HCT116 (cell line): ENCODE results near the gene C4orf17. TPM values are rescaled to one million over a fixed set of nuclear protein-coding genes. Genes with fewer than 3 reads are reported as not detected.

Source experiments
- ATAC-seq: fragments of 200-7000 bp; cut with Tn5 transposase; 2 replicates; pipeline ENCODE4 v1.9.1; 2020; ENCODE audit warnings: mild to moderate bottlenecking, moderate library complexity
- BruUV-seq: library from RNA; stranded (reverse); fragments of 400-500 nt; replicated peaks from 2 replicates; lab custom pipeline; 2021; lab: Mats Ljungman, UMichigan
- CTCF ChIA-PET: fragments of 300-600 bp; sonication (Branson Sonifier 250); formaldehyde crosslinking; loops from one replicate; lab custom pipeline; 2021; ENCODE audit warnings: antibody characterized with exemption; lab: Charles Lee
- POLR2A ChIA-PET: fragments of 300-600, 350-600 bp; sonication (Branson Sonifier 250); formaldehyde crosslinking; loops from one replicate; lab custom pipeline; 2021; ENCODE audit warnings: antibody characterized with exemption; lab: Charles Lee
- RAD21 ChIA-PET, 2 experiments: fragments of 300-600 bp; sonication (Branson Sonifier 250); formaldehyde crosslinking; loops; one replicate each; lab custom pipeline; 2023; ENCODE audit warnings: low total read pairs in 2 of 2; ENCODE audit not compliant: uncharacterized antibody in 2 of 2, unreplicated experiment in 2 of 2, low non-redundant PET in 1 of 2; lab: Charles Lee
- DNase-seq: peaks from one replicate; pipeline ENCODE4 v3.0.0-alpha.2; 2010; ENCODE audit warnings: low read depth, low spot score
- H2AFZ ChIP-seq: fragments of 200-600 bp; shearing (Covaris generic), sonication (generic); 2 replicates; pipeline ENCODE4 v1.6.1; 2017; ENCODE audit warnings: low read depth, mixed run types, mixed read lengths, antibody characterized with exemption, low read length; ENCODE audit not compliant: poor library complexity, severe bottlenecking
- H3K27ac ChIP-seq: 2 replicates; pipeline ENCODE4 v1.5.1; 2012; ENCODE audit warnings: low read depth, low read length
- H3K27me3 ChIP-seq: fragments of 200-600 bp; sonication (generic); 2 replicates; pipeline ENCODE4 v1.6.1; 2016; ENCODE audit warnings: mixed run types, low read length, mixed read lengths; ENCODE audit not compliant: insufficient read depth
- H3K36me3 ChIP-seq, 2 experiments: fragments of 200-500 bp in 1 of 2; fragments of 200-600 bp in 1 of 2; sonication (Bioruptor generic) in 1 of 2; sonication (generic) in 1 of 2; 2 replicates each; pipeline versions ENCODE4 v1.5.1 to v1.6.1; 2014 to 2016; ENCODE audit warnings: low read length in 2 of 2, inconsistent platforms in 1 of 2, mixed read lengths in 1 of 2, mixed run types in 1 of 2; ENCODE audit not compliant: insufficient read depth in 2 of 2, control insufficient read depth in 1 of 2
- H3K4me1 ChIP-seq, 2 experiments: fragments of 200-600 bp in 1 of 2; sonication (generic) in 1 of 2; 2 replicates each; pipeline versions ENCODE4 v1.5.1 to v1.6.1; 2012 to 2017; ENCODE audit warnings: low read length in 2 of 2, inconsistent platforms in 1 of 2, mild to moderate bottlenecking in 1 of 2, mixed read lengths in 1 of 2, mixed run types in 1 of 2, moderate library complexity in 1 of 2; ENCODE audit not compliant: insufficient read depth in 2 of 2, control insufficient read depth in 1 of 2
- H3K4me2 ChIP-seq: fragments of 200-600 bp; sonication (generic); 2 replicates; pipeline ENCODE4 v1.6.1; 2017; ENCODE audit warnings: mixed run types, low read length, mixed read lengths
- H3K4me3 ChIP-seq, 2 experiments: fragments of 200-600 bp in 1 of 2; sonication (generic) in 1 of 2; replicated peaks in 1 of 2; 2 replicates each; pipeline ENCODE4 v1.5.1; 2011 to 2016; ENCODE audit warnings: low read length in 2 of 2, control low read depth in 1 of 2, low read depth in 1 of 2, mild to moderate bottlenecking in 1 of 2, mixed read lengths in 1 of 2, mixed run types in 1 of 2
- H3K79me2 ChIP-seq: fragments of 200-600 bp; sonication (generic); 2 replicates; pipeline ENCODE4 v1.6.1; 2017; ENCODE audit warnings: mild to moderate bottlenecking, mixed run types, low read length, moderate library complexity, mixed read lengths; ENCODE audit not compliant: insufficient read depth
- H3K9ac ChIP-seq: fragments of 200-600 bp; sonication (generic); 2 replicates; pipeline ENCODE4 v1.6.1; 2016; ENCODE audit warnings: low read length, mixed read lengths
- H3K9me2 ChIP-seq: fragments of 200-600 bp; sonication (generic), shearing (Covaris generic); 2 replicates; pipeline ENCODE4 v1.6.1; 2017; ENCODE audit warnings: mixed run types, mild to moderate bottlenecking, moderate library complexity; ENCODE audit not compliant: insufficient read depth
- H3K9me3 ChIP-seq, 2 experiments: fragments of 200-500 bp in 1 of 2; fragments of 200-600 bp in 1 of 2; sonication (Bioruptor generic) in 1 of 2; sonication (generic) in 1 of 2; 2 replicates each; pipeline ENCODE4 v1.6.1; 2014 to 2017; ENCODE audit warnings: low read length in 2 of 2, mixed read lengths in 2 of 2, inconsistent platforms in 1 of 2, low read depth in 1 of 2, mild to moderate bottlenecking in 1 of 2, mixed run types in 1 of 2, moderate library complexity in 1 of 2; ENCODE audit not compliant: control insufficient read depth in 1 of 2, insufficient read depth in 1 of 2
- H4K20me1 ChIP-seq: fragments of 200-600 bp; sonication (generic), shearing (Covaris generic); 2 replicates; pipeline ENCODE4 v1.6.1; 2017; ENCODE audit warnings: mixed run types, mild to moderate bottlenecking, moderate library complexity; ENCODE audit not compliant: insufficient read depth
- ATF3 ChIP-seq: IDR thresholded peaks from 2 replicates; pipeline ENCODE4 v1.6.1; 2012
- CTCF ChIP-seq, 3 experiments: fragments of 200-600 bp in 1 of 3; sonication (generic) in 1 of 3; IDR thresholded peaks in 2 of 3; conservative IDR thresholded peaks in 1 of 3; 2 replicates each; pipeline ENCODE4 v1.5.1; 2012 to 2017; ENCODE audit warnings: low read depth in 2 of 3, low read length in 2 of 3, antibody characterized with exemption in 1 of 3, borderline replicate concordance in 1 of 3, control low read depth in 1 of 3, mild to moderate bottlenecking in 1 of 3, mixed read lengths in 1 of 3, mixed run types in 1 of 3, moderate library complexity in 1 of 3; ENCODE audit not compliant: insufficient read depth in 1 of 3
- ELF1 ChIP-seq: IDR thresholded peaks from 2 replicates; pipeline ENCODE4 v1.6.1; 2012; ENCODE audit warnings: low read depth, borderline replicate concordance
- FOSL1 ChIP-seq: IDR thresholded peaks from 2 replicates; pipeline ENCODE4 v1.6.1; 2012; ENCODE audit warnings: low read depth
- JUND ChIP-seq: IDR thresholded peaks from 2 replicates; pipeline ENCODE4 v1.6.1; 2012
- POLR2AphosphoS5 ChIP-seq: IDR thresholded peaks from 2 replicates; pipeline ENCODE4 v1.6.1; 2011; ENCODE audit warnings: mild to moderate bottlenecking, low read depth, low read length, moderate library complexity
- RAD21 ChIP-seq: IDR thresholded peaks from 2 replicates; pipeline ENCODE4 v1.6.1; 2012; ENCODE audit warnings: low read depth, mild to moderate bottlenecking
- SIN3A ChIP-seq: IDR thresholded peaks from 2 replicates; pipeline ENCODE4 v1.6.1; 2012; ENCODE audit warnings: low read depth
- SP1 ChIP-seq: IDR thresholded peaks from 2 replicates; pipeline ENCODE4 v1.6.1; 2012; ENCODE audit warnings: low read depth
- SRF ChIP-seq: IDR thresholded peaks from 2 replicates; pipeline ENCODE4 v1.6.1; 2012; ENCODE audit warnings: low read depth
- TCF7L2 ChIP-seq: IDR thresholded peaks from 2 replicates; pipeline ENCODE4 v1.7.0; 2011; ENCODE audit warnings: borderline replicate concordance, inconsistent platforms; ENCODE audit not compliant: insufficient read depth, insufficient read length; ENCODE audit errors: extremely low read depth
- YY1 ChIP-seq: IDR thresholded peaks from 2 replicates; pipeline ENCODE4 v1.6.1; 2011; ENCODE audit warnings: low read length, low read depth, moderate library complexity, mild to moderate bottlenecking; ENCODE audit not compliant: insufficient replicate concordance; ENCODE audit errors: extremely low read depth
- intact Hi-C: fragments of 100-400 bp; cut with micrococcal nuclease; formaldehyde crosslinking; loops from 2 replicates; pipeline ENCODE4 v1.10.0; 2022
- total RNA-seq: library from RNA; stranded (reverse); gene quantifications from one replicate; pipeline ENCODE4 v1.2.1, GENCODE V29; 2021; ENCODE audit not compliant: unreplicated experiment

Gene C4orf17
- total RNA-seq, 1 experiment from 2014 or later: not detected

DNA sequence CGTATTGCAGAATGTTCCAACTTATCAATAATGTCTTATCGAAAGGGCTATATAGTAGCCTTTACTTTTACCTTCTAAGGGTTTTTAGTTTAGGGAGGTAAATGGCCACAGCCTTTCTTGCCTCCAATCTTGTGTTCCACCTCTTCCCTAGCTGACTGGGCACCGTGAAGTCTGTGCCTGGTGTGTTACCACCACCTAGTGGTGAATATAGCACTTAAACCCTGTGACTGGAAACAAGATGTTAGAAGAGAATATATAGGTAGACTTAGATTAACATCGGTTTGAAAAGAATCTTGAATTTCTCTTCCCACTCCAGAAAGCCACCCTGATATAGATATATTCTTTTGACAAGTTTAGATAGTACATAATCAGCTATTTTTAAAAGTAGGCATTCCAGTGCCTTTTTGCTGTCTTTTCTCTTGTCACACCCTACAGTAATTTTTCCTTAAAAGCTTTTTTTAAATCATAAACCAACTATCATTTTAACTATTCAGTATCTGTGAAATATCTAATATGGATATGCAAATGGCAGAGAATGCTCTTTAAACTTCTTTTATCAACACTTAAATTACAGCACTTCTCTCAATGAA, 47.9 kb upstream of the C4orf17 start:
- TF ChIP-seq CTCF (IDR thresholded peaks at IDR 0.05 in 2 of 3, conservative IDR thresholded peaks at IDR 0.05 in 1 of 3; ENCODE audit: borderline replicate concordance in 1 of 3, insufficient read depth in 1 of 3, low read depth in 2 of 3, low read length in 2 of 3) (peak; percentile 79 to 92 (median 79)), RAD21 (peak; percentile 94), YY1 (peak; percentile 8), SIN3A (no peak)
- no peaks in the 10 kb centered on the region for H3K9me3 ChIP-seq
- no peak overlapping the region for H3K9ac ChIP-seq
- ChIA-PET RAD21 (interaction anchor here in 1 of 2 experiments (0.9 kb wide), 1 partner anchor 345 kb away, joined by 6 read pairs; no protein-coding TSS in a partner anchor), CTCF (interaction anchor here (0.6 to 2.8 kb wide), 20 partner anchors 8 to 1320 kb away, joined by 3 to 19 read pairs (median 4); partner anchors contain the start of genes METAP1 and STPG2), POLR2A (no interaction called here)
- ATAC-seq (peak; percentile 99), DNase-seq (peak; percentile 57)
- H3K9me2 ChIP-seq: no peaks in the 10 kb centered on the region
- no peaks in the 10 kb centered on the region for H3K79me2 ChIP-seq
- no peak overlapping the region for H3K4me3 ChIP-seq
- no peaks in the 10 kb centered on the region for H3K36me3 ChIP-seq
- no peak overlapping the region for H2AFZ ChIP-seq
- intact Hi-C loops: loop anchor here (1.0 to 10.0 kb wide), 5 partner anchors 58 to 1311 kb away; no protein-coding TSS in a partner anchor
- no peak overlapping the region for H3K4me2 ChIP-seq
- H4K20me1 ChIP-seq: no peaks in the 10 kb centered on the region
- no TSS peak for BruUV-seq
- H3K27me3 ChIP-seq: no peaks in the 10 kb centered on the region
- no peak overlapping the region for H3K27ac ChIP-seq
- H3K4me1 ChIP-seq: peaks cover 0 to 5% of the 10 kb centered on the region in 2 experiments; a peak in 1 of 4 replicates

DNA sequence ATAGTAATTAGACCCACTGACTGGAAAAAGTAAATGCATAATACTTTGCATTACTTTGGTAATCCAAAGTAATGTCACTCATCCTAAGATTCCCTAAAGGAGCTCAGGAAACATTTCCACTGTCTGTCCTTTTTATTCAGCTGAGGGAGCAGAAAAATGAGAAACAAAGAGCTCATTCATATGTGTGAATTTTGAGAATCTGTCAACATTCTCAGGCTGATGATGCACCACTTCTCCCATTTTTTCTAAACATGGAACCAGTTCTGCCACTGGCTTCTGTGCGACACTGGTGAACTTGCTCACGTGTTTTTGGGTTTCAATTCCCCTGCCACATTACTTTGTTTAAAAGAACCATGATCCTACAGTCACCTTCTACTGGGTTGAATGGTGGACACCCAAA, 47.3 kb upstream of the C4orf17 start:
- DNase-seq (no peak), ATAC-seq (no peak)
- Histone ChIP-seq H3K9ac (no peak overlapping the region), H3K27ac (no peak overlapping the region), H3K9me3 (no peaks in the 10 kb centered on the region), H3K4me1 (peaks cover 0 to 5% of the 10 kb centered on the region in 2 experiments; a peak in 1 of 4 replicates), H4K20me1 (no peaks in the 10 kb centered on the region), H3K27me3 (no peaks in the 10 kb centered on the region), H3K4me2 (no peak overlapping the region), H3K36me3 (no peaks in the 10 kb centered on the region), H3K79me2 (no peaks in the 10 kb centered on the region), H3K9me2 (no peaks in the 10 kb centered on the region), H3K4me3 (no peak overlapping the region), H2AFZ (no peak overlapping the region)
- intact Hi-C loops: loop anchor here (1.0 to 10.0 kb wide), 5 partner anchors 59 to 1311 kb away; no protein-coding TSS in a partner anchor
- CTCF ChIA-PET: interaction anchor here (0.6 to 2.8 kb wide), 17 partner anchors 7 to 1321 kb away, joined by 3 to 19 read pairs (median 4); partner anchors contain the start of genes METAP1 and STPG2
- POLR2A ChIA-PET: interaction anchor here (0.7 kb wide), 1 partner anchor 468 kb away, joined by 3 read pairs; the partner anchor contains the start of gene METAP1
- no TSS peak for BruUV-seq
- RAD21 ChIA-PET: interaction anchor here in 1 of 2 experiments (0.9 kb wide), 1 partner anchor 345 kb away, joined by 6 read pairs; no protein-coding TSS in a partner anchor
- no peak for TF ChIP-seq JUND
- TF ChIP-seq SRF: no peak
- TF ChIP-seq CTCF (IDR thresholded peaks at IDR 0.05 in 2 of 3, conservative IDR thresholded peaks at IDR 0.05 in 1 of 3; ENCODE audit: borderline replicate concordance in 1 of 3, insufficient read depth in 1 of 3, low read depth in 2 of 3, low read length in 2 of 3): no peak
- no peak for TF ChIP-seq TCF7L2
- no peak for TF ChIP-seq ELF1
- TF ChIP-seq SP1: no peak
- no peak for TF ChIP-seq POLR2AphosphoS5
- TF ChIP-seq ATF3: no peak
- no peak for TF ChIP-seq SIN3A
- no peak for TF ChIP-seq YY1
- TF ChIP-seq FOSL1: no peak
